ENCODE results near the gene MRPS27.
A peak's percentile ranks its signal among the peaks of the same experiment; 100 is the strongest.

MRPS27 gene

DNA sequence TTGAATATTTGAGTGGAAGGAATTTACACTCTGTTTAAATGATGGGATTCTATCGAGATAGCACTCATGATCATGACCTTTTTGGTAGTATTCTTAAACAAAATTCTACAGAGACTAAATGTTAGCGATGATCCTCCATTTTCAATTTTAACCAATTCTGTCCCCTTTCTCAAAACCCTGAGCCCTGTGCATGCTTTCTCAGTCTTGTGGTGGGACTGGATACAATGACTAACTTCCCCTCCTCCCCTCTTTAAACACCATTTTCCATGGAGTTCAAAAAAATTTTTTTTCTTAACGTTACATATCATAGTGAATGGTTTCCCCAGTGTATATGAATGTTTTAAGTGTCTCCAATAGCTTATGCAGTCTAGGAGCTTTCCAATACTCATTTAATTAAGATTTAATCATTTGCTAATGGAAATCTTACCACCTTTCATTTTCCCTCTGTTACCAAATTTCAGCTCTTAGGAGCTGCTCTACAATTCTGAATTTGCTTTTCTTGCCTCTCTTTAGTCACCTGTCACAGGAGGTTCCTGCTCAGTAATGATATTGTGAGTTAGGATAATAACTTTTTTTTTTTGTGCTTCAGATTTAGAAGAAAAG is 111.6 kb downstream of the MRPS27 start:
- no peak for TF ChIP-seq CTCF (IDR thresholded peaks at IDR 0.05; ENCODE audit: low read depth, low read length, missing control alignments)
- no peak overlapping the region for H3K4me3 ChIP-seq (ENCODE audit: low read depth, low read length)
- no peak for DNase-seq (ENCODE audit: low read depth)
- in situ Hi-C loops (cut with HindIII; ENCODE audit: low sequenced_read_pairs) = no loop called here

GRCh38 chr5:72206994-72207393 is 113.0 kb downstream of the MRPS27 start:
- TF ChIP-seq CTCF (IDR thresholded peaks at IDR 0.05; ENCODE audit: low read depth, low read length, missing control alignments) = no peak
- in situ Hi-C loops (cut with HindIII; ENCODE audit: low sequenced_read_pairs) = no loop called here
- DNase-seq (ENCODE audit: low read depth) = no peak
- H3K4me3 ChIP-seq (ENCODE audit: low read depth, low read length) = no peak overlapping the region

GRCh38 chr5:72206160-72206559 is 113.9 kb downstream of the MRPS27 start:
- DNase-seq (ENCODE audit: low read depth) = no peak
- H3K4me3 ChIP-seq (ENCODE audit: low read depth, low read length) = no peak overlapping the region
- no peak for TF ChIP-seq CTCF (IDR thresholded peaks at IDR 0.05; ENCODE audit: low read depth, low read length, missing control alignments)
- in situ Hi-C loops (cut with HindIII; ENCODE audit: low sequenced_read_pairs) = no loop called here

- H3K4me3 ChIP-seq (ENCODE audit: low read depth, low read length) = no peak overlapping the region
- no peak for TF ChIP-seq CTCF (IDR thresholded peaks at IDR 0.05; ENCODE audit: low read depth, low read length, missing control alignments)
- in situ Hi-C loops (cut with HindIII; ENCODE audit: low sequenced_read_pairs) = no loop called here
- DNase-seq (ENCODE audit: low read depth) = no peak
Measured at GRCh38 chr5:72205431-72206009, 114.5 kb downstream of the MRPS27 start.

DNA sequence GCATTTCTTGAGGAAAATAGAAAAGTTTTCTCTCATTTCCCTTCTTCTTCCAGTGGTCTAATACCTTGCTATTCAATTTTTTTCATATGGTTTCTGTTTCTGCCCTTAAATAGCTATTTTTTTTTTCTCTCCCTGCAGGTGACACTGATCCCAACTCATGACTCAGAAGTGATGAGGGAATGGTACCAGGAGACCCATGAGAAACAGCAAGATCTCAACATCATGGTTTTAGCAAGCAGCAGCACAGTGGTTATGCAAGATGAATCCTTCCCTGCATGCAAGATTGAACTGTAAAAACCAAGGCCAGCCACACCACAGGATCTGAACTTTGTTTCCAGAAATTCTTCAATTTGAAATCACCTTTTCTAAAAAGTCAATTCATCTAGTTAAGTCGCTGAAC is 115.1 kb downstream of the MRPS27 start:
- no peak overlapping the region for H3K4me3 ChIP-seq (ENCODE audit: low read depth, low read length)
- in situ Hi-C loops (cut with HindIII; ENCODE audit: low sequenced_read_pairs) = no loop called here
- no peak for TF ChIP-seq CTCF (IDR thresholded peaks at IDR 0.05; ENCODE audit: low read depth, low read length, missing control alignments)
- DNase-seq (ENCODE audit: low read depth) = no peak

GRCh38 chr5:72203251-72203845 is 116.7 kb downstream of the MRPS27 start:
- DNase-seq (ENCODE audit: low read depth) = peak; percentile 73
- H3K4me3 ChIP-seq (ENCODE audit: low read depth, low read length) = no peak overlapping the region
- in situ Hi-C loops (cut with HindIII; ENCODE audit: low sequenced_read_pairs) = no loop called here
- no peak for TF ChIP-seq CTCF (IDR thresholded peaks at IDR 0.05; ENCODE audit: low read depth, low read length, missing control alignments)
